Activated B cell treated with CpG ODN at 0.5 μM for 24 hours (primary cell): ENCODE measurements around the gene VHLL. TPM values are rescaled to one million over a fixed set of nuclear protein-coding genes. Genes with fewer than 3 reads are reported as not detected.
A peak's percentile ranks its signal among the peaks of the same experiment; 100 is the strongest.
"Not testable (repeated sequence)": the region's sequence is repeated elsewhere in the genome, so short reads cannot be mapped to it uniquely, and the experiment has no call there.

Experiments used
- ATAC-seq: fragments of 200-7000 bp; cut with Tn5 transposase; one replicate; pipeline ENCODE4 v1.10.0; 2021; ENCODE audit warnings: low read depth, mild to moderate bottlenecking, moderate library complexity
- CTCF ChIA-PET: fragments of 350-600 bp; sonication (Branson Sonifier 250); formaldehyde crosslinking; loops from one replicate; lab custom pipeline; 2021; ENCODE audit warnings: antibody characterized with exemption; lab: Charles Lee
- POLR2A ChIA-PET: fragments of 350-600 bp; sonication (Branson Sonifier 250); formaldehyde crosslinking; loops from one replicate; lab custom pipeline; 2021; ENCODE audit warnings: antibody characterized with exemption; lab: Charles Lee
- DNase-seq: peaks from one replicate; pipeline ENCODE4 v3.0.0; 2022
- H3K27ac Mint-ChIP-seq: one replicate; pipeline ENCODE4 v1.8.0; 2020; ENCODE audit warnings: mixed read lengths
- H3K27me3 Mint-ChIP-seq: one replicate; pipeline ENCODE4 v1.8.0; 2021; ENCODE audit warnings: mixed read lengths
- H3K36me3 Mint-ChIP-seq: one replicate; pipeline ENCODE4 v1.8.0; 2021; ENCODE audit warnings: low read depth, mixed read lengths
- H3K4me1 Mint-ChIP-seq: one replicate; pipeline ENCODE4 v1.8.0; 2021; ENCODE audit warnings: mixed read lengths
- H3K4me3 Mint-ChIP-seq: one replicate; pipeline ENCODE4 v1.8.0; 2020; ENCODE audit warnings: mild to moderate bottlenecking, mixed read lengths
- H3K9me3 Mint-ChIP-seq: one replicate; pipeline ENCODE4 v1.8.0; 2020; ENCODE audit warnings: mixed read lengths
- intact Hi-C: fragments of 100-400 bp; cut with micrococcal nuclease; formaldehyde crosslinking; loops from one replicate; pipeline ENCODE4 v1.15.1; 2024
- total RNA-seq: library from RNA; stranded (reverse); gene quantifications from 2 replicates; pipeline ENCODE4 v1.2.3, GENCODE V29; 2022
- TF ChIP-seq, protein P1 (sequence below): fragments of 200-600 bp; IDR thresholded peaks from one replicate; pipeline ENCODE4 v1.8.0; 2022; ENCODE audit warnings: antibody characterized with exemption, mild to moderate bottlenecking

The VHLL gene
- total RNA-seq, 1 donor from 2014 or later = not detected

DNA sequence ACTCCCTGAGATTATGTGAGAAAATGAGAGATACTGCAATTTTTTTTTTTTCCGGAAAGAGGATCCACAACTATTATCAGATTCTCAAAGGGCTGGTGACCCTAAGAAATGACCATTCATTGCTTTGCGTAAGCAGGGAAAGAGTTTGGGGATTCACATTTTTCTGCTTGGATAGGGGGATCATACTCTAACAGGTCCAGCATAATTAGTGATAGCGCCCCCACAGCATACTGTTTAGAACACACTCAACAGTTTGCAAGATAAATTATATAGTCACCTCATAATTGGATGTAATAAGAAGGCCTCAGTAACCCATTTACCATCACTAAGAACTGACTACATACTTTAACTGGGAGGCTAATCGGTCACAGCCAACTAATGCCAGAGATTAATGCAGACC is 37.1 kb upstream of the VHLL start:
- H3K4me3 Mint-ChIP-seq = peak overlapping the region; percentile 97
- peaks cover 56% of the 10 kb centered on the region for H3K36me3 Mint-ChIP-seq
- CTCF ChIA-PET = interaction anchor here (0.8 to 1.9 kb wide), 3 partner anchors 17 to 53 kb away, joined by 3 to 4 read pairs (median 3); partner anchors contain the start of gene SMG5
- H3K9me3 Mint-ChIP-seq = no peaks in the 10 kb centered on the region
- DNase-seq (no peak), ATAC-seq (no peak)
- intact Hi-C loops = loop anchor here (5.0 kb wide), 2 partner anchors 39 to 254 kb away; partner anchors contain the start of genes GLMP, MEX3A and VHLL
- POLR2A ChIA-PET = interaction anchor here (0.7 kb wide), 1 partner anchor 12 kb away, joined by 5 read pairs; no protein-coding TSS in a partner anchor
- TF ChIP-seq, protein P1, sequence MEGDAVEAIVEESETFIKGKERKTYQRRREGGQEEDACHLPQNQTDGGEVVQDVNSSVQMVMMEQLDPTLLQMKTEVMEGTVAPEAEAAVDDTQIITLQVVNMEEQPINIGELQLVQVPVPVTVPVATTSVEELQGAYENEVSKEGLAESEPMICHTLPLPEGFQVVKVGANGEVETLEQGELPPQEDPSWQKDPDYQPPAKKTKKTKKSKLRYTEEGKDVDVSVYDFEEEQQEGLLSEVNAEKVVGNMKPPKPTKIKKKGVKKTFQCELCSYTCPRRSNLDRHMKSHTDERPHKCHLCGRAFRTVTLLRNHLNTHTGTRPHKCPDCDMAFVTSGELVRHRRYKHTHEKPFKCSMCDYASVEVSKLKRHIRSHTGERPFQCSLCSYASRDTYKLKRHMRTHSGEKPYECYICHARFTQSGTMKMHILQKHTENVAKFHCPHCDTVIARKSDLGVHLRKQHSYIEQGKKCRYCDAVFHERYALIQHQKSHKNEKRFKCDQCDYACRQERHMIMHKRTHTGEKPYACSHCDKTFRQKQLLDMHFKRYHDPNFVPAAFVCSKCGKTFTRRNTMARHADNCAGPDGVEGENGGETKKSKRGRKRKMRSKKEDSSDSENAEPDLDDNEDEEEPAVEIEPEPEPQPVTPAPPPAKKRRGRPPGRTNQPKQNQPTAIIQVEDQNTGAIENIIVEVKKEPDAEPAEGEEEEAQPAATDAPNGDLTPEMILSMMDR = no peak
- no peaks in the 10 kb centered on the region for H3K27me3 Mint-ChIP-seq
- no peak overlapping the region for H3K27ac Mint-ChIP-seq
- H3K4me1 Mint-ChIP-seq = peaks cover 40% of the 10 kb centered on the region

- H3K27me3 Mint-ChIP-seq, H3K9me3 Mint-ChIP-seq, CTCF ChIA-PET, POLR2A ChIA-PET, H3K4me1 Mint-ChIP-seq, H3K4me3 Mint-ChIP-seq, intact Hi-C loops, H3K27ac Mint-ChIP-seq, DNase-seq, ATAC-seq: not testable (repeated sequence)
- peaks cover 73% of the 10 kb centered on the region for H3K36me3 Mint-ChIP-seq
Measured at GRCh38 chr1:156323179-156323578, 24.1 kb upstream of the VHLL start.

DNA sequence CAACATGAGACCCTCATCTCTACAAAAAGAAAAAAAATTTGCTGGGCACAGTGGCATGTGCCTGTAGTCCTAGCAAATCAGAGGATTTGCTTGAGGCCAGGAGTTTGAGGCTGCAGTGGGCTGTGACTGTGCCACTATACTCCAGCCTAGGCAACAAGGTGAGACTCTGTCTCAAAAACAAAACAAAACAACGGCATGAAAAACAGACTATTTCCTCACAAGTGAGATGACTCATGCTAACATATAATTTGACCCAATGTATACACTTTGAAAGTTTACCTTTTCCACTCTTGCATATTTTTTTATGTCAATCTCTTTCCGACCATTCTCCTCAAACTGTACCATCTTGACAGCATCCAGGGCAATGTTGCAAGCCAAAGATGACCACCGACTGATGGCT is 21.5 kb upstream of the VHLL start:
- Mint-ChIP-seq H3K27me3 (no peaks in the 10 kb centered on the region), H3K4me1 (no peaks in the 10 kb centered on the region), H3K4me3 (no peak overlapping the region), H3K36me3 (peaks cover 90% of the 10 kb centered on the region), H3K27ac (no peak overlapping the region), H3K9me3 (no peaks in the 10 kb centered on the region)
- ChIA-PET POLR2A (no interaction called here), CTCF (interaction anchor here (1.0 kb wide), 1 partner anchor 13 kb away, joined by 3 read pairs; no protein-coding TSS in a partner anchor)
- TF ChIP-seq, protein P1 = no peak
- no peak for ATAC-seq
- intact Hi-C loops = no loop called here
- DNase-seq = no peak

DNA sequence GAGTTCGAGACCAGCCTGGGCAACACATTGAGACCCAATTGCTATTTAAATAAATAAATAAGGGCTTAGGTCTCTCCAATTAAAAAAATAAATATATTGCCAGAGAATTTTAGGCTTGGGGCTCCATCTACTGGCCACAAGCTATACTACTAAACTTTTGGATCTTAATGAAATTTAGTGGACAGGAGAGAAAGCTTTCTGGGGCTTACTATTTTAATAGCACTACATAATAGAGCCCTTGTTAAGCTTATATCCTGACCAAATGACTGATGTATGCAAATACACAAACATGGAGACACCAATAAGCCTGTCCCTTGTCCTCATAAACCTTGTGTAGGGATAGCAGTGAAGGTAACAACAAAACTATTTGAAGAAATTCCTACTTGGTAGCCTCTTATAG is 20.6 kb upstream of the VHLL start:
- TF ChIP-seq, protein P1 = no peak
- POLR2A ChIA-PET = interaction anchor here (0.6 to 0.7 kb wide), 3 partner anchors 13 to 37 kb away, joined by 3 to 6 read pairs (median 6); partner anchors contain the start of gene SMG5
- DNase-seq = no peak

DNA sequence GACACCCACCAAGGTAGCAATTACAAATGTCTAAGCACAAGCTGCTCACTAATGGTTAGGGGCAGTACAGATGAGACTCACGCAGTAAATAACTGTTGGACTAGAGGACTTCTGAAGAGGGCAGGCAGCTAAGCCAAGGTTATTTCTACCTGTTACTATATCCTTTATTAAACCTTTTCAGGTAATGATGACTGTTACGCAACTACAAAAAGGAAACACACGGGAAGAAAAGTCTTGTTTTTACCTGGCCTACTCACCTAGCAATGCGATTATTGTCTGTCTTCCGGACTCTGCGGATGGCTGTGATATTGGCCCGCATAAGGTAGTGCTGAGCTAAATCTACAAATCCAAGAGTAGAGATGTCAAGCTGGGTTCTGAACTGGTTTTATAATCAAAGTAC is 17.8 kb upstream of the VHLL start:
- H3K36me3 Mint-ChIP-seq = peaks cover 92% of the 10 kb centered on the region
- intact Hi-C loops = loop anchor here (5.0 kb wide), 2 partner anchors 35 to 90 kb away; partner anchors contain the start of genes SMG5 and TMEM79
- no peaks in the 10 kb centered on the region for H3K27me3 Mint-ChIP-seq
- DNase-seq (no peak), ATAC-seq (no peak)
- H3K27ac Mint-ChIP-seq = no peak overlapping the region
- TF ChIP-seq, protein P1 = no peak
- H3K9me3 Mint-ChIP-seq = no peaks in the 10 kb centered on the region
- no peak overlapping the region for H3K4me3 Mint-ChIP-seq
- no peaks in the 10 kb centered on the region for H3K4me1 Mint-ChIP-seq
- ChIA-PET POLR2A (no interaction called here), CTCF (no interaction called here)

More for the DNA sequence above, 20.6 kb upstream of the VHLL start:
- Mint-ChIP-seq H3K4me3 (no peak overlapping the region), H3K27me3 (no peaks in the 10 kb centered on the region), H3K9me3 (no peaks in the 10 kb centered on the region), H3K4me1 (no peaks in the 10 kb centered on the region), H3K36me3 (peaks cover 89% of the 10 kb centered on the region), H3K27ac (no peak overlapping the region)
- intact Hi-C loops = loop anchor here (1.0 to 5.0 kb wide), 3 partner anchors 37 to 173 kb away; partner anchors contain the start of genes SMG5 and TMEM79
- CTCF ChIA-PET = interaction anchor here (0.8 to 1.7 kb wide), 10 partner anchors 10 to 175 kb away, joined by 3 to 9 read pairs (median 4); partner anchors contain the start of genes GLMP and SMG5
- ATAC-seq = no peak
